IPS DF 19.7 (cell line): Measurements from ENCODE around the gene WDFY2.
"Not testable (repeated sequence)": the region's sequence is repeated elsewhere in the genome, so short reads cannot be mapped to it uniquely, and the experiment has no call there.

Source experiments
- DNase-seq: peaks from one replicate; pipeline ENCODE4 v3.0.0-alpha.2; 2013; ENCODE audit warnings: low read depth, low spot score

The WDFY2 gene, protein sequence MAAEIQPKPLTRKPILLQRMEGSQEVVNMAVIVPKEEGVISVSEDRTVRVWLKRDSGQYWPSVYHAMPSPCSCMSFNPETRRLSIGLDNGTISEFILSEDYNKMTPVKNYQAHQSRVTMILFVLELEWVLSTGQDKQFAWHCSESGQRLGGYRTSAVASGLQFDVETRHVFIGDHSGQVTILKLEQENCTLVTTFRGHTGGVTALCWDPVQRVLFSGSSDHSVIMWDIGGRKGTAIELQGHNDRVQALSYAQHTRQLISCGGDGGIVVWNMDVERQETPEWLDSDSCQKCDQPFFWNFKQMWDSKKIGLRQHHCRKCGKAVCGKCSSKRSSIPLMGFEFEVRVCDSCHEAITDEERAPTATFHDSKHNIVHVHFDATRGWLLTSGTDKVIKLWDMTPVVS

DNA sequence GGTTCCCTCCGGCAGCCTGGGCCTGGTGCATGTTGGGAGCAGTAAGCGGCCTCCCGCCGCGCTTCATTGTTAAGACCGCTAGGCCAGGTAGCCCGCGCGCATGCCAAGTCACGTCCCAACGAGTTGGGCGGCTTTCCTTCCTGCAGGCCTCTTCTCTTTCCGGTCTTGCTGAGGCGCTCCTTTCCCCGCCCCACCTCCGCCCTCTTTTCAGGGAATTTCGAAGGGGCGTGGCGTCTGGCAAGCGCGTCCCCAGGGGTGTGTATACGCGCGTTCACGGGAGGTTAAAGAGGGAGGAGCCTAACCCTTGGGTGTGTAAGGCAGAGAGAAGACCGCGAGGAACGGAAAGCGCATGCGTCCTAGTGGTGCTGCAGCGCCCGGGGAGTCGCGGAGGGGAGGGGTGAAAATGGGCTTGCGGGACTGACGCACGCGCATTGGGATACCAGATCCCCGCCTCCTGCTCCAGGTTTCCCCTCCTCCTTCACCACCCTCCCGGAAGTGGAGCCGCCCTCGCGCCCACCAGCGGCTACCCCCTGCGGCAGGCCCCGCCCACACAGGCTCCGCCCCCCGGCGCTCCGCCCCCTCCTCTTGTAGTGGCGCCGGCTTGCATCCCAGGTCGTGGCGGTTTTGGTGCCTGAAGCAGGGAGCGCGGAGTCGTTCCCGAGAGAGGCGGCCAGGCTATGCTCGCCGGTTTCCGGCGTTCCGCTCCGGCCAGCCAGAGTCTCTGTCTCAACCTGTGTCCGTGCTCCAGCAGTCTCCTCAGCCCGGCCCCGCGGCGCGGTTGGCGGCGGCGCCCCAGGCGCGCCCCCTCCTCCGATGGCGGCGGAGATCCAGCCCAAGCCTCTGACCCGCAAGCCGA is at the start of gene WDFY2:
Gene WDFY2 (plus strand): TSS at position 588 of the 856 bp plus-strand sequence. CDS start 226 bp downstream, at position 814.
- DNase-seq, result peak; percentile 99

DNA sequence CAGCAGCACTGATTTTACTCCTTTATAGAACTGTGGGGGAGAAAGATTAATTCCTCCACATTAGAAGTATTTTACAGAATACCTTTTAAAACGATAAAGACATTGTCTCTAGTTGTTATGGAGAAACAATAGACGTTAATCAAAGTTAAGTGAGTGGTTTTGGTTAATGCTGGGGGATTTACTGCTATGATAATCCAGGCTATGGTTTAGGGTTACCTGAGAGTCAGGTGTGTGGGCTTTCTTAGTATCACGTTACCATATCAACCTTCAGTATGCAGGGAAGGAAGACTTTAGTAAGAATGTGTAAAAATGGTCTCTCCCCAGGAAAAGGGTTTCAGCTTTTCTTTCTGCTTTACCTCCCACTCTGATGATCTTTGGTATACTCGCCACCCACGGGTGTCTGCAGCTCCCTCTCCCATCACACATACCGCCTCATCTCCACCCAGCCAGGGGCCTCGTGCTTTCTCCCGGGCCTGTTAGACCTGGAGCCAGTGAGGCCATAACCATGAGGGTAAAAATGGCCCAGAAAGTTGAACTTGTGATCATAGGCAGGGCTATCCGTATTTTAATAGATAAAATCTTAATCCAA is 45.6 kb upstream of the WDFY2 start:
- no peak for DNase-seq

DNA sequence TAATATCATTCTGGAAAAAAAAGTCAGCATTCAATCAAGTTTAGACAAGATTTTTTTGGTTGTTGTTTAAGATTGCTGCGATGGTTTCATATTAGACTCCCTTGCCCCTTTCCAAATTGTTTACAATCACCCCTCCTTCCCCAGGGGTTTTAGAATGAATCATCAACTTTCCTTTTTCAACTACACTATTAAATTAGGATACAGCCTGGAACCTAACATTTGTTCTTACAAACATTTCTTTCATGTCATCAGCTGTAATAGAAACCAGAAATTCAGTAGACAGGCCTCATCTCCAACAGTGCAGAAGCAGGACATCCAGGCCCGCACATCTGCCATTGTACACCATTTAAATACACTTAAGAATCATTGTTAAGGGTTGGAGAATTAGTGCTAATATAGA is 44.4 kb upstream of the WDFY2 start:
- DNase-seq, result no peak

DNA sequence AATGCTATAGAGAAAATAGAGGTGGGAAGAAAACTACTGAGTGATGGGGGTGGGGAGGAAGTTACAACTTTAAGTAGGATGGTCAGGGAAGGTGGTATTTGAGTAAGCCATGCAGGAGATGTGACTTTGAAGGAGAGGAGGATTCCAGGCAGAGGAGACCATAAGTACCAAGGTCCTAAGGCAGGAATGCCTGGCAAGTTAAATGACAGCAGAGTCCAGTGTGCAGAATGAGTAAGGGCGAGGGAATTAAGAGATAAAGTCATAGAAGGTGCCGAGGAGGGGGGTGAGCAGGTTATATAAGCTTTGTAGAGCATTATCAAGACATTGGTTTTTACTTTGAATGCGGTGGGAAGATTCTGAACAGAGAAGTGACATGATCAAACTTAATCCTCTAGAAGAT is 43.2 kb upstream of the WDFY2 start:
- no peak for DNase-seq

DNA sequence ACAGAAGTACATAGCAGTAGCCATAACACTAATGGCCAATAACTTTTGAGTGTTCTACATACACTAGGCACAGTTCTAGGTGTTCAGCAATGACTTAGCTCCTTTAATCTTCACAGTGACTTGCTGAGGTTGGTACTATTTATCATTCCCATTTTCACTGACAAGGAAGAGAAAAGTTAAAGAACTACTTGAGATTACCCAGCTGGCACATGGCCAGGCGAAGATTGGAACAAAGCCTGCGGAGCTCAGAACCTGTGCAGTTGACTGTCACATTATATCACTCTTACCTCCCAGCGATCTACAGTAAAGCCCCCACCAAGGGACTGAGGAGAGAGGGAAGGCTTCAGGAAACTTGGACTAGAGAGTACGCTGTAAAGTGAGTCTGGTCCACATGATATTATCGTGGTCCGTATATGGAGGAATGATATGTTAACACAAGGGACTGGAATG is 42.4 kb upstream of the WDFY2 start:
- no peak for DNase-seq

DNA sequence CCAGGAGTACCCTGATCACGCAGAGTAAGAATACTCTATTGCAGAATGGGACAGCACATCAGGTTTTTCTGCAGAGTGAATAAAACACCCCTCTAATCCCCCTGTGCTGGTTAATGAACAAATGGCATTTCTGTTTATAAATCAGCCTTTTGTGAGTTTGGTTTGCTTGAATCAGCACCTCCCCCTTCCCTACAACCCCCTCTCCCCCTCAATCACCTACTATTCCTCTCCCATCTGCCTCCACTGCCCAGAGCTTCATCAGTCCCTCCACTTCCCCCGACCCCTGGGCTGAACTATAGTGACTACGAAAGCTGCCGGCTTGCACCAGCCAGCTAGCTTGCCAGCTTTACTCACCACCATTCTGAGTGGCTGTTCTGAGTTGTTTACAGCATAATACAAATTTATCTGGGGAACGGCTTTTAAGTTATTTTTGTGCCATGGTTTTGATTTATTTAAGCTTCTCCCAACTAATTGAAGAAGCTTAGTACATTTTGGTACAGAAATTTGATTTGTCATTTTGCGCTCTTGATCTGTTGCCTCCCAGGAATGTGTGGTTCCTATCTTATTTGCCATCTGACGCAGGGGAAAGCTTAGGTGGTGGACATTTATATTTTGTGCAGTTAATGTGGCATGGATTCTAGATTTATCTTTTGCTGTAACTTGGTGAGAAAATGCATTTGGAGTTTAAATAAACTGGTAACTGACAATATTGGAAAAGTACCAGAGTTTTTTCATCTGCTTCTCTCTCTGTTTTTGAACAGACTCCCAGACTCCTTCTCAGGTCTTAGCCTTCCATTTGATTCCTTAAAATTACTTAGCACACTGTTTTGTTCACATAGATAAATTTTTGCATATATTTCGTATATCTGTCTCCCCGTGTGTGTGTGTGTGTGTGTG is 41.7 kb upstream of the WDFY2 start:
- no peak for DNase-seq

DNA sequence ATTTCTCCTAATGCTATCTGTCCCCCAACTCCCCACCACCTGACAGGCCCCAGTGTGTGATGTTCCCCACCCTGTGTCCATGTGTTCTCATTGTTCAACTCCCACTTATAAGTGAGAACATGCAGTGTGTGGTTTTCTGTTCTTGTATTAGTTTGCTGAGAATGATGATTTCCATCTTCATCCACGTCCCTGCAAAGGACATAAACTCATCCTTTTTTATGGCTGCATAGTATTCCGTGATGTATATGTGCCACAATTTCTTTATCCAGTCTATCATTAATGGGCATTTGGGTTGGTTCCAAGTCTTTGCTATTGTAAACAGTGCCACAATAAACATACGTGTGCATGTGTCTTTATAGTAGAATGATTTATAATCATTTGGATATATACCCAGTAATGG is 38.8 kb upstream of the WDFY2 start:
- DNase-seq, result not testable (repeated sequence)

DNA sequence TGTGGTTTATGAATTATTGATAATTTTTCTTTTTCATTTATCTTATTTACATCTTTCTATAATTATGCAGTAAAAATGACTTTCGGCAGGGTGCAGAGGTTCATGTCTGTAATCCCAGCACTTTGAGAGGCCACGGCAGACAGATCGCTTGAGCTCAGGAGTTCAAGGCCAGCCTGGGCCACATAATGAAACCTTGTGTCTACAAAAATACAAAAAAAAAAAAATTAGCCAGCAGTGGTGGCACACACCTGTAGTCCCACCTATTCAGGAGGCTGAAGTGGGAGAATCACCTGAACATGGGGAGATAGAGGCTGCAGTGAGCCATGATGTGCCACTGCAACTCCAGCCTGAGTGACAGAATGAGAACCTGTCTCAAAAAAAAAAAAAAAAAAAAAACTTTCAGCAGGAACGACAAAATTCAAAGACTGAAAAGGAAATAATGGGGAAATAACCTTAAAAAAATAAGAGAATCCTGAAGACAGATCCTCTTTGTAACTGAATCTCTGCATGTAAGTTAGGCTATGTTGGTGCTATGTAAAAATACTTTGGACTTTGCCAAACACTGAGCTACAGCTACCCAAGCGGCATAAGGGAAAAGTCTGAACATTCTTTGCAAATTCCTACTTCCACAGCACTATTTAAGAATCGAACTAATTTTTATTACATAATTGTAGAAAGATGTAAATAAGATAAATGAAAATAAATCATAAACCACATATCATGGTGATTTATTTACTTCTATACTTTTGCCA is 36.7 kb upstream of the WDFY2 start:
- DNase-seq, result no peak

DNA sequence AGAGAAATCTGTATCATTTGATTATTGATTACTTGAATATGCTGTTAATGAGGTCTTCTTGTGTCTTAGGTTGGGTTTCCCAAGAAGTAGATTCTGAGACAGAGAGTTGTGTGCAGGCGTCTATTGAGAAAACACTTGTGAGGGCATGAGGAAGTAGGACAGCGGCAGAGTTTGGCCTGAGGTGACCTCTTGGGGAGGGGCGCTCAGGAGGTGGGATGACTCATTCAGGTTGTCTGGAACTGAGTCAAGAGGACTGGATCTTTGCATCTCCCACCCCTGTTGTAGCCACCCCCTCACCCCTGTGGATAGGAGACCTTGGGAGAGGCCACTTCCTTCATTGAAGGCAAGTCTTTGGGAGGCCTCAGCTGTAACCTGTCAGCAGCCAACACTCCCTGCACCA is 35.2 kb upstream of the WDFY2 start:
- no peak for DNase-seq

DNA sequence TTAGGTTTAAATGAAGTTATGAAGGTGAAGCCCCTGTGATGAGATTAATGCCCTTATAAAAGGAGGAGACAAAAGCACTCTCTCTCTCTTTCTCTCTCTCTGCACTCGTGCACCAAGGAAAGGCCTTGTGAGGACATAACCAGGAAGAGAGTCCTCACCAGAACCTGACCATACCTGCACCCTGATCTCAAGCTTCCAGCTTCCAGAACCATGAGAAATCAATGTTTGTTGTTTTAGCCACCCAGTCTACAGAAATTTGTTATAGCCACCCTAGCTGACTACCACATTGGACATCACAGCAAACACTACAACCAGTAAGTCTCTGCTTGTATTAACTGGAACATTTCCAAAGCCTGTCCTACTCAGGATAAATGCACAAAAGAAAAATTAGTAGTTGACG is 34.7 kb upstream of the WDFY2 start:
- no peak for DNase-seq

DNA sequence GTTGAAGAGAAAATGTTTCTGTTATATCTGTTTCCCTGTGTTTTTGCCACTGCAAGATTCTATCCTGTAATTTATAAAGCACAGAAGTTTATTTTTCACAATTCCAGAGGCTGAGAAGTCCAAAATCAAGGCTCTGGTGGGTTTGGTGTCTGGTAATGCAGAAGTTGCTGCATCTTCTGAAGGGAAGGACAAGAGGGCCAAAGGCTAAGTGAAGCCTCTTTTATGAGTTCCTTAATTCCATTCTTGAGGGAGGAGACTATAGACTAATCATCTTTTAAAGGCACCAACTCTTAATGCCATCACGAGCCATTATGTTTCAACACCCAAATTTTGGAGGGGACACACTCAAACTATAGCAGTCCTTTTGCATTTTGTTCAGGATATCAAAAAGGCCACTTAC is 34.1 kb upstream of the WDFY2 start:
- no peak for DNase-seq

DNA sequence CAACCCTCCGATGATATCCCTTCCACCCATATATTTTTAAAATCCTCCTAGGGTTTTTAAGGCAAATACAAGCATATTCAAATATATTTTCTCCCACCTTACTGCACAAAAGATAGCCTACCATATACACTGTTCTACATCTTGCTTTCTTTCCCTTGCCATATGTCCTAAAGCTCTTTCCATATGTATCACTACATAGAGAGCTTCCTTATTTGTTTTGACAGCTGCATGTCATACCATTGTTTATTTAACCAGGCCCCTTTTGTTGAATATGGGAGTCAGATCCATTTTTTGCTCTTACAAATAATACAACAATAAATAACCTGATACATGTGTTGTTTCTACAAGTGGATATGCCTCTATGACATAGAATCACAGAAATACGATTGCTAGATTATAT is 32.8 kb upstream of the WDFY2 start:
- DNase-seq, result no peak

DNA sequence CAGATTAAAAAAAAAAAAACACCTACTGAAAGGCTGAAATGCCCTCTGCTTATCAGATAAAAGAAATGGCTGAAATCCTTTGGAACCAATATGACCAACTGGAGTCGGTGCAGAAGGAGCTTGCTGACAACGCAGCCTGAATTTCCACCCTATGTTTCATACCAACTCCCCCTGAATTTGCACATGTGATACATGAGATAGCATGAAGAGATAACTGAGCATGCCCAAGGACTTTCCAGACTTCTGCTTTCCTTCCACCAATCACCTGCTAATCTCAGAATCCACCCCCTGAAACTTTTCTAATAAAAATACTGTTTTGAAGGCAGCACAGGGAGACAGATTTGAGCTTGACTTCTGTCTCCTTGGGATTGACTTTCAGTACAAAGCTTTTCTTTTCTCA is 32.2 kb upstream of the WDFY2 start:
- no peak for DNase-seq

DNA sequence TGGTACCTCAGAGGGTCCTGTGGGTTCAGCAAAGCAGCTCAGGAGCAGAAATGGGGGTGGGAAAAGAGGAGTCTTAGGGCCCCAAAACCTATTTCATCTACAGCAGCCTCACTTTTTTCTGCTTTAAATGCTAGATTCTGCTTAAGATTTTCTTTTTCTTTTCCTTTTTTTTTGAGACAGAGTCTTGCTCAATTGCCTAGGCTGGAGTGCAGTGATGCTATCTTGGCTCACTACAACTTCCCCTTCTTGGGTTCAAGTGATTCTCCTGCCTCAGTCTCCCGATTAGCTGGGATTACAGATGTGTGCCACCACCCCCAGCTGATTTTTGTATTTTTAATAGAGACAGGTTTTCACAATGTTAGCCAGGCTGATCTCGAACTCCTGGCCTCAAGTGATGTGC is 30.7 kb upstream of the WDFY2 start:
- no peak for DNase-seq

DNA sequence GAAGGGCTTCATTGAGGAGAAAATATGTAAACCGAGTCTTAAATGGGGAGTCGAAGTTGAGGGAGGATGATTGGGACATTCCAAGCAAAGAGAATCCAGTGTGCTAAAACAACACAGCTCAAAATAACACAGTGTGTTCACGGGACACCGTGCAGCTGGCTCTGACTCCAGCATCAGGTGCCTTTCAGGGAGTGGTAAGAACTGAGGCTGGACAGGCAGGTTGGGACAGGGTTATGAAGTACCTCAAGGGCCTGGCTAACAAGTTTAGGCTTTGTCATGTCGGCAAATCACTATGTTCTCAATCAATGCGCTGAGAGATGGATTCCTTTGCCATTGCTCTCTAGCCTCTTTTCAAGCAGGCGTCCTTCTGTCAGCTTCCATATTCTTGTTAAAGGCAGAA is 27.5 kb upstream of the WDFY2 start:
- DNase-seq, result no peak

DNA sequence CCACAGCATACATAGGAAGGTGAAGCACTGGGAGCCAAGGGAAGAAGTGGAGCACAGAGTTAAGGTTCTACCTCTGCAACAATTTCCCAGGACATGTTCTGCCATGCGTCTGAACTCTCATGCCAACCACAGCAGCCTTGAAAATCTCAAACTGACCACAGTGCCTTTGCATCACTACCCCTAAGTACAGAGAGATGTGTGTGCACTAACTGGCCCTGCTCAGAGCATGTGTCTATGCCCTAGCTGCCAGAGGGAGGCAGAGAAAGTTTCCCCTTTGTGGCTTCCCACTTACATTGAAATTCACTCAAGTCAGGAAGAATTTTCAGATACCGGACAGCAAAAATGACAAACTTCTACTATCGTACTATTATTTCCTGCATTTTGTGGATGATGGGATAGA is 26.8 kb upstream of the WDFY2 start:
- DNase-seq, result no peak

DNA sequence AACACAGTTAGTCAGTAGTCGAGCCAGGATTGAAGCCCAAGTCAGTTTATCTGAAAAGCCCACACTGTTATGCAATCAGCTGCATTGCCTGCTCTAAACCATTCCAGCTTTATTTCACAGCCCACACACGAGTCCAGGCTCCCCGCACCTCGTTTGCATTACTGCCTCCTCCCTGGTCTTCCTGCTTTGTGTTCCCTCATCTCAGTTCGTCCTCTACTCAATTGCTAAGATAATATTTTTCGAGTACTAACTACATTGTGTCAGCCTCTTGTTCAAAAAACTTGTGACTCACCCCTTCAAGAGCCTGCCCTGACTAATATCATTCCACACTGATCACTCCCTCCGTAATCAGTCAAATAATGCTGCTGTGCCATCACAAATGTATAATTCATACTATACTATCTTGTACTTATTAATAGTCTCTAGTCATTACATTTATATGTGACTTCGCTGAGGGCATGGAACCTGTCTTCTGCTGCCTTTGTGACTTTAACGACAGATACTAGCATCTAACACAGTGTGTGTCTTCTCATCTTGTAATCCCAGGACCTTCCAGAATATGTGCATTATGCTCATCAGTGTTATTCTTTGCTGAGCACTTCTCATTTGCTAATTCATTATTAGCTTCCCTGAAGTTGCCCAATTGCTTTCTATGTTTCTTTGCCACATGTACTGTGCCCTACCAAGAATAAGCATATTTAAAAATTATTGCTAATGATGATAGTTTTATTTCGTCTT is 26.2 kb upstream of the WDFY2 start:
- DNase-seq, result no peak

DNA sequence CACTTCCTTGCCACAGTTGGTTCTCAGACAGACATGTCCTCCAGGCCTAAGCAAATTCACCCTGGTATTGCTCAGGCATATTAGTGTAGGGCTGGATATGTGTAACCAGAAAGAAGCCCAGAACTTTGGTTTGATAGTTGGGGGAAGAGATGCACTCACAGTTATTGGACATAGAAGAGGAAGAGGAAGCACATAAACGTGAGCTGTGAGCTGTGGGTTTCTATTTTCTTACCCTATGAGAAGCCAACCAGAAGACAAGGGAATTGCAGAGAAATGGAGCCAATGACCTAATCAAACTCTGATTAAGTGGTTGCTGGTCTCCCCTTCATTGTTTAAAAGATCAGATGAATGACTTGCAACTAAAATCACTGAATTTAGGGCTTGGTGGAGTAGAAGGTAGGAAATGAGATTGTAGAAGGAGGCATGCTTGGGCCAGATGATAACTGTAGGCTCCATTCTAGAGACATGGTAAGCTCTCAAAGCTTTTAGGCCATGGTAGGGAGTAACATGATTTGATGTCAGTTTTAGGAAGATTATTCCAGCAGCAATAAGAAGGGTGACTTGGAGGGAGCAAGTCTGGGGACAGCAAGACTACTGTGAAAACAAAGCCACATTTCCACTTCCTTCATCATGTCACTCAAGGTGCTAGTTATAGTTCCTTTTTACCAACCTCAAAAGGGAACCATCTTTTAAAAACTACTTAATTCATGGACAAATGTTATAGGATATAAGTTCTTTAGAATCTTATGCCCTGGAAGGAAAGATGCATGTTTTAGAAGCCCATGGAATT is 24.1 kb upstream of the WDFY2 start:
- no peak for DNase-seq

DNA sequence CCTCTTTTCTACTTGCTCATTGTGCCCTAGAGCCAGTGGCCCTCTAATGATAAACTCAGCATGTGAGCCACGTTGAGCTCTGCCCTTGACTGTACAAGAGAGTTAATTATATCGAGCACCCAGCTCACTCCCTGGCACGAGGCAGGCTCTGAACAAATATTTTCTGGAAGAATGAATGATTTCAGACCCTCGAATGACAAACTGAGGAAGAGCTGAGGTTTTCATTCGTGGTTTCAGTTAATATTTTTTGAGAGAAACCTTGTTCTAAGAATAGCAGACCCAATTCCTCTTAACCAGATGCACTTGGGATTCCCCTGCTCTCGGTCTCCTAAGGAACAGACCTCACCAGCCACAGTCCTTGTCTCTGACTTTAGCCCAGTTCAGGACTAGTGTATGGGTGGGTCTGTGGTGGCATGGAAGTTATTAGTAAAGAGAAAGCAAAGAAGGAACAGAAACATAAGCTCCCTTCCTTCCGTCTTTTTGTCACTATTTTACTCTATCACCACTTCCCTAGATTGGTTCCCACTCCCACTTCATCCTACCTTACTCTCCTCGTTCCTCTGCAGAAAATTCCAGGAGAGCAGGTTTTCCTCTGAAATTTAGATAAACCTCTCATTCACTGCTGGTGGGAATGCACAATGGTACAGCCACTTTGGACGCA is 22.1 kb upstream of the WDFY2 start:
- no peak for DNase-seq
